Ascending aorta (tissue), 2 donors: ENCODE results near the gene TNFSF13. TPM values are rescaled to one million over a fixed set of nuclear protein-coding genes. Genes with fewer than 3 reads are reported as not detected.

Experiments
- DNase-seq, 2 donors: peaks; one replicate each; pipeline ENCODE4 v3.0.0-alpha.2; 2019; ENCODE audit warnings: low spot score in 2 of 2
- H3K27ac ChIP-seq, 2 donors: fragments of 200-600 bp; sonication (generic); one replicate each; pipeline ENCODE4 v1.5.1; 2016 to 2017; ENCODE audit warnings: mild to moderate bottlenecking in 1 of 2
- H3K27me3 ChIP-seq: fragments of 200-600 bp; sonication (generic); one replicate; pipeline ENCODE4 v1.5.1; 2017
- H3K36me3 ChIP-seq, 2 donors: fragments of 200-600 bp; sonication (generic); one replicate each; pipeline ENCODE4 v1.5.1; 2016
- H3K4me1 ChIP-seq, 2 donors: fragments of 200-600 bp; sonication (generic); one replicate each; pipeline ENCODE4 v1.5.1; 2016 to 2017; ENCODE audit warnings: mild to moderate bottlenecking in 1 of 2
- H3K4me3 ChIP-seq, 2 donors: fragments of 200-600 bp; sonication (generic); one replicate each; pipeline ENCODE4 v1.5.1; 2016 to 2017; ENCODE audit warnings: mild to moderate bottlenecking in 1 of 2
- H3K9me3 ChIP-seq, 2 donors: fragments of 200-600 bp; sonication (generic); one replicate each; pipeline ENCODE4 v1.5.1; 2016
- CTCF ChIP-seq, 3 experiments: fragments of 200-600 bp in 2 of 3; fragments of 450-650 bp in 1 of 3; sonication (generic) in 2 of 3; IDR thresholded peaks; one replicate each; pipeline ENCODE4 v1.5.1; 2016 to 2019; ENCODE audit warnings: antibody characterized with exemption in 3 of 3, mild to moderate bottlenecking in 1 of 3, moderate library complexity in 1 of 3
- intact Hi-C: fragments of 100-400 bp; cut with DNase I; formaldehyde crosslinking; loops from one replicate; pipeline ENCODE4 v1.15.1; 2023
- total RNA-seq: library from RNA; depleted of rRNA; stranded (reverse); fragments of >200 nt; gene quantifications from one replicate; pipeline ENCODE4 v1.1.0, GENCODE V29; 2016

Gene TNFSF13
- total RNA-seq, 1 donor from 2014 or later = 17.5 TPM

- TF ChIP-seq CTCF (IDR thresholded peaks at IDR 0.05) = no peak
- DNase-seq = no peak
- Histone ChIP-seq H3K27me3 (no peaks in the 10 kb centered on the region), H3K36me3 (peaks cover 14 to 16% of the 10 kb centered on the region in 2 donors), H3K4me1 (peaks cover 17 to 29% of the 10 kb centered on the region in 2 donors), H3K9me3 (no peaks in the 10 kb centered on the region), H3K27ac (peak overlapping the region; percentile 23 to 36), H3K4me3 (peak overlapping the region in 1 of 2 donors; percentile 23)
- intact Hi-C loops = loop anchor here (2.0 to 10.0 kb wide), 3 partner anchors 27 to 587 kb away; partner anchors contain the start of genes FXR2 and TMEM107
These were observed 29.0 kb downstream of the TNFSF13 start for GRCh38 chr17:7587420-7588151.

- no peaks in the 10 kb centered on the region for H3K9me3 ChIP-seq
- peaks cover 10 to 22% of the 10 kb centered on the region in 2 donors for H3K4me1 ChIP-seq
- H3K36me3 ChIP-seq = peaks cover 25 to 27% of the 10 kb centered on the region in 2 donors
- peak overlapping the region; percentile 54 to 67 for H3K4me3 ChIP-seq
- DNase-seq = no peak
- H3K27ac ChIP-seq = peak overlapping the region; percentile 23 to 60
- TF ChIP-seq CTCF (IDR thresholded peaks at IDR 0.05) = no peak
- intact Hi-C loops = loop anchor here (2.0 to 10.0 kb wide), 3 partner anchors 26 to 586 kb away; partner anchors contain the start of genes FXR2 and TMEM107
- no peaks in the 10 kb centered on the region for H3K27me3 ChIP-seq
These were observed 30.1 kb downstream of the TNFSF13 start for GRCh38 chr17:7588553-7589203.

GRCh38 chr17:7589204-7589868 is 30.8 kb downstream of the TNFSF13 start:
- Histone ChIP-seq H3K9me3 (no peaks in the 10 kb centered on the region), H3K4me3 (peak overlapping the region; percentile 54 to 67), H3K4me1 (peaks cover 8 to 18% of the 10 kb centered on the region in 2 donors), H3K27me3 (no peaks in the 10 kb centered on the region), H3K27ac (peak overlapping the region; percentile 23 to 60), H3K36me3 (peaks cover 32 to 34% of the 10 kb centered on the region in 2 donors)
- TF ChIP-seq CTCF (IDR thresholded peaks at IDR 0.05) = peak; percentile 89 to 95 (median 93)
- intact Hi-C loops = loop anchor here (2.0 to 10.0 kb wide), 3 partner anchors 25 to 585 kb away; partner anchors contain the start of genes FXR2 and TMEM107
- DNase-seq = peak; percentile 45 to 92

- intact Hi-C loops = loop anchor here (2.0 to 10.0 kb wide), 3 partner anchors 25 to 585 kb away; partner anchors contain the start of genes FXR2 and TMEM107
- DNase-seq = no peak
- H3K27ac ChIP-seq = peak within 1 kb of the TSS; percentile 23 to 60
- H3K36me3 ChIP-seq = peaks cover 40 to 41% of the 10 kb centered on the region in 2 donors
- peaks cover 5 to 15% of the 10 kb centered on the region in 2 donors for H3K4me1 ChIP-seq
- peak within 1 kb of the TSS; percentile 54 to 67 for H3K4me3 ChIP-seq
- no peaks in the 10 kb centered on the region for H3K27me3 ChIP-seq
- TF ChIP-seq CTCF (IDR thresholded peaks at IDR 0.05) = no peak
- no peaks in the 10 kb centered on the region for H3K9me3 ChIP-seq
These were observed 31.5 kb downstream of the TNFSF13 start, which contains the start of gene SOX15 for GRCh38 chr17:7589891-7590691. TSS of gene SOX15 (minus strand) at chr17:7590094. CDS start at chr17:7589676, 418 bp downstream.

GRCh38 chr17:7590743-7591142 is 32.2 kb downstream of the TNFSF13 start:
- intact Hi-C loops = no loop called here
- no peak for DNase-seq
- no peaks in the 10 kb centered on the region for H3K9me3 ChIP-seq
- peaks cover 5 to 15% of the 10 kb centered on the region in 2 donors for H3K4me1 ChIP-seq
- H3K27me3 ChIP-seq = no peaks in the 10 kb centered on the region
- no peak overlapping the region for H3K4me3 ChIP-seq
- no peak for TF ChIP-seq CTCF (IDR thresholded peaks at IDR 0.05)
- H3K27ac ChIP-seq = no peak overlapping the region
- peaks cover 46 to 48% of the 10 kb centered on the region in 2 donors for H3K36me3 ChIP-seq
